HG02973 (cell line): Measurements from ENCODE around the gene RTCA.
"Not testable (repeated sequence)": the region's sequence is repeated elsewhere in the genome, so short reads cannot be mapped to it uniquely, and the experiment has no call there.

Source experiments
- ATAC-seq: cut with Tn5 transposase; IDR thresholded peaks from one replicate; pipeline ENCODE4 v1.9.1; 2021; ENCODE audit warnings: moderate library complexity; ENCODE audit not compliant: unreplicated experiment

RTCA gene

GRCh38 chr1:100258427-100258826 is 7.6 kb upstream of the RTCA start:
- ATAC-seq, result not testable (repeated sequence)

- ATAC-seq, result no peak
Measured at GRCh38 chr1:100261686-100262085, 4.3 kb upstream of the RTCA start.

- not testable (repeated sequence) for ATAC-seq
Measured at GRCh38 chr1:100264081-100264480, 1.9 kb upstream of the RTCA start.

GRCh38 chr1:100265562-100265930 is 470 bp upstream of the RTCA start:
- peak; percentile 17 for ATAC-seq

GRCh38 chr1:100266741-100267140 is 725 bp downstream of the RTCA start:
- peak; percentile 27 for ATAC-seq

GRCh38 chr1:100267284-100267683 is 1.3 kb downstream of the RTCA start:
- no peak for ATAC-seq

GRCh38 chr1:100268202-100268601 is 2.2 kb downstream of the RTCA start:
- no peak for ATAC-seq

GRCh38 chr1:100277866-100278265 is 11.8 kb downstream of the RTCA start:
- ATAC-seq, result no peak

- ATAC-seq, result no peak
Measured at GRCh38 chr1:100279358-100279923, 13.4 kb downstream of the RTCA start.

GRCh38 chr1:100279954-100280682 is 14.1 kb downstream of the RTCA start:
- ATAC-seq, result no peak

- ATAC-seq, result no peak
Measured at GRCh38 chr1:100284591-100284990, 18.6 kb downstream of the RTCA start.

- ATAC-seq, result no peak
Measured at GRCh38 chr1:100287162-100287561, 21.1 kb downstream of the RTCA start.

- no peak for ATAC-seq
Measured at GRCh38 chr1:100290291-100290690, 24.3 kb downstream of the RTCA start.

- no peak for ATAC-seq
Measured at GRCh38 chr1:100292711-100293110, 26.7 kb downstream of the RTCA start.

- ATAC-seq, result no peak
Measured at GRCh38 chr1:100296140-100296539, 30.1 kb downstream of the RTCA start.

- not testable (repeated sequence) for ATAC-seq
Measured at GRCh38 chr1:100296997-100297396, 31.0 kb downstream of the RTCA start.

GRCh38 chr1:100298512-100298911 is 32.5 kb downstream of the RTCA start:
- no peak for ATAC-seq

GRCh38 chr1:100299521-100300222 is 33.7 kb downstream of the RTCA start:
- ATAC-seq, result no peak

GRCh38 chr1:100300691-100301090 is 34.7 kb downstream of the RTCA start:
- ATAC-seq, result no peak

GRCh38 chr1:100302739-100303138 is 36.7 kb downstream of the RTCA start:
- no peak for ATAC-seq

GRCh38 chr1:100304227-100304626 is 38.2 kb downstream of the RTCA start:
- no peak for ATAC-seq

GRCh38 chr1:100304921-100305320 is 38.9 kb downstream of the RTCA start:
- no peak for ATAC-seq
